Liver (tissue), 9 donors: ENCODE measurements around the gene UFD1. TPM values are rescaled to one million over a fixed set of nuclear protein-coding genes. Genes with fewer than 3 reads are reported as not detected.

Experiments used
- DNase-seq: peaks from one replicate; pipeline ENCODE4 v3.0.0-alpha.2; 2017; ENCODE audit warnings: low spot score
- H3K27ac ChIP-seq, 2 donors: one replicate each; pipeline ENCODE4 v1.7.0; 2013; ENCODE audit warnings: inconsistent platforms in 2 of 2, low read length in 2 of 2, control low read depth in 1 of 2, low read depth in 1 of 2, mild to moderate bottlenecking in 1 of 2
- H3K27me3 ChIP-seq, 4 donors: one replicate each; pipeline versions ENCODE4 v1.6.1 to v1.7.0; 2013; ENCODE audit warnings: low read length in 3 of 4, inconsistent platforms in 1 of 4, mild to moderate bottlenecking in 1 of 4, moderate library complexity in 1 of 4; ENCODE audit not compliant: control insufficient read depth in 4 of 4, insufficient read depth in 4 of 4
- H3K36me3 ChIP-seq, 4 donors: one replicate each; pipeline versions ENCODE4 v1.6.1 to v1.7.0; 2013; ENCODE audit warnings: low read length in 3 of 4, mild to moderate bottlenecking in 3 of 4, low read depth in 1 of 4, moderate library complexity in 1 of 4; ENCODE audit not compliant: control insufficient read depth in 4 of 4, insufficient read depth in 3 of 4
- H3K4me1 ChIP-seq, 4 donors: one replicate each; pipeline versions ENCODE4 v1.6.1 to v1.7.0; 2013; ENCODE audit warnings: low read length in 3 of 4, mild to moderate bottlenecking in 3 of 4, moderate library complexity in 1 of 4; ENCODE audit not compliant: control insufficient read depth in 4 of 4, insufficient read depth in 4 of 4
- H3K4me3 ChIP-seq, 3 donors: one replicate each; pipeline versions ENCODE4 v1.6.1 to v1.7.0; 2013; ENCODE audit warnings: low read length in 3 of 3, control low read depth in 1 of 3, low read depth in 1 of 3, mild to moderate bottlenecking in 1 of 3
- H3K9ac ChIP-seq, 2 donors: one replicate each; pipeline ENCODE4 v1.7.0; 2013; ENCODE audit warnings: low read length in 2 of 2, mild to moderate bottlenecking in 2 of 2, moderate library complexity in 2 of 2, control low read depth in 1 of 2, low read depth in 1 of 2
- H3K9me3 ChIP-seq, 4 donors: one replicate each; pipeline versions ENCODE4 v1.6.1 to v1.7.0; 2013; ENCODE audit warnings: low read length in 3 of 4; ENCODE audit not compliant: control insufficient read depth in 4 of 4
- EGR1 ChIP-seq, 2 donors: IDR thresholded peaks; 2 replicates each; pipeline ENCODE4 v1.6.1; 2016 to 2018; ENCODE audit warnings: antibody characterized with exemption in 2 of 2, low read depth in 2 of 2
- FOXA1 ChIP-seq: IDR thresholded peaks from 2 replicates; pipeline ENCODE4 v1.6.1; 2016; ENCODE audit warnings: antibody characterized with exemption
- FOXA2 ChIP-seq: IDR thresholded peaks from 2 replicates; pipeline ENCODE4 v1.6.1; 2016; ENCODE audit warnings: antibody characterized with exemption
- GABPA ChIP-seq, 2 donors: IDR thresholded peaks in 1 of 2; conservative IDR thresholded peaks in 1 of 2; 2 replicates each; pipeline ENCODE4 v1.6.1; 2016; ENCODE audit warnings: antibody characterized with exemption in 2 of 2, mild to moderate bottlenecking in 1 of 2, moderate library complexity in 1 of 2
- HNF4A ChIP-seq, 2 donors: conservative IDR thresholded peaks; 2 replicates each; pipeline ENCODE4 v1.6.1; 2016; ENCODE audit warnings: antibody characterized with exemption in 2 of 2, mild to moderate bottlenecking in 2 of 2
- HNF4G ChIP-seq: IDR thresholded peaks from 2 replicates; pipeline ENCODE4 v1.6.1; 2016; ENCODE audit warnings: antibody characterized with exemption
- JUND ChIP-seq, 2 donors: IDR thresholded peaks; 2 replicates each; pipeline ENCODE4 v1.6.1; 2016; ENCODE audit warnings: antibody characterized with exemption in 2 of 2
- NR2F2 ChIP-seq: IDR thresholded peaks from 2 replicates; pipeline ENCODE4 v1.6.1; 2016; ENCODE audit warnings: antibody characterized with exemption
- RAD21 ChIP-seq, 2 donors: IDR thresholded peaks; 2 replicates each; pipeline ENCODE4 v1.6.1; 2016; ENCODE audit warnings: antibody characterized with exemption in 2 of 2, mild to moderate bottlenecking in 2 of 2
- RXRA ChIP-seq, 2 donors: IDR thresholded peaks; 2 replicates each; pipeline ENCODE4 v1.6.1; 2017 to 2018; ENCODE audit warnings: antibody characterized with exemption in 2 of 2, mild to moderate bottlenecking in 1 of 2
- SP1 ChIP-seq: IDR thresholded peaks from 2 replicates; pipeline ENCODE4 v1.6.1; 2018; ENCODE audit warnings: antibody characterized with exemption, mild to moderate bottlenecking
- TAF1 ChIP-seq: conservative IDR thresholded peaks from 2 replicates; pipeline ENCODE4 v1.6.1; 2016; ENCODE audit warnings: antibody characterized with exemption, mild to moderate bottlenecking
- YY1 ChIP-seq: IDR thresholded peaks from 2 replicates; pipeline ENCODE4 v1.6.1; 2016; ENCODE audit warnings: antibody characterized with exemption, mild to moderate bottlenecking
- WGBS: extraction: QIAGEN DNeasy Blood & Tissue Kit; methylation state at CpG from one replicate; pipeline ENCODE4 v1.1.7; 2013; 5-methylcytosine and 5-hydroxymethylcytosine counted together
- polyA plus RNA-seq, 2 donors: library from polyadenylated mRNA; stranded (reverse) in 1 of 2; unstranded in 1 of 2; fragments of 200-250 nt in 1 of 2; fragments of >200 nt in 1 of 2; fragmentation: Nextera tagmentation in 1 of 2; extraction: Ambion mirVana in 1 of 2; gene quantifications; one replicate each; pipeline versions ENCODE4 v1.2.1 to v1.2.3, GENCODE V29; 2013 to 2015
- total RNA-seq, 2 donors: library from RNA; depleted of rRNA; stranded (reverse); fragments of >200 nt; gene quantifications; one replicate each; pipeline ENCODE4 v1.2.3, GENCODE V29; 2014
- TF ChIP-seq, protein P1 (sequence below): fragments of 150-350 bp; IDR thresholded peaks from 2 replicates; pipeline ENCODE4 v1.5.1; 2017; ENCODE audit warnings: improper control_type of control experiment, low read depth, low read length; ENCODE audit not compliant: missing input control
- TF ChIP-seq, protein P2 (sequence below): IDR thresholded peaks from 2 replicates; pipeline ENCODE4 v1.6.1; 2016; ENCODE audit warnings: antibody characterized with exemption
- TF ChIP-seq, protein P3 (sequence below): IDR thresholded peaks from 2 replicates; pipeline ENCODE4 v1.6.1; 2016; ENCODE audit warnings: antibody characterized with exemption
- TF ChIP-seq, protein P4 (sequence below): IDR thresholded peaks from 2 replicates; pipeline ENCODE4 v1.6.1; 2016; ENCODE audit warnings: antibody characterized with exemption, mild to moderate bottlenecking
- donor health status: healthy.
- donor health status: healthy.
- donor health status: healthy.
- donor health status: healthy.
- donor health status: healthy.

Gene UFD1
- total and polyA plus RNA-seq, 4 donors = 28.2 to 64.2 (median 54.6) TPM

DNA sequence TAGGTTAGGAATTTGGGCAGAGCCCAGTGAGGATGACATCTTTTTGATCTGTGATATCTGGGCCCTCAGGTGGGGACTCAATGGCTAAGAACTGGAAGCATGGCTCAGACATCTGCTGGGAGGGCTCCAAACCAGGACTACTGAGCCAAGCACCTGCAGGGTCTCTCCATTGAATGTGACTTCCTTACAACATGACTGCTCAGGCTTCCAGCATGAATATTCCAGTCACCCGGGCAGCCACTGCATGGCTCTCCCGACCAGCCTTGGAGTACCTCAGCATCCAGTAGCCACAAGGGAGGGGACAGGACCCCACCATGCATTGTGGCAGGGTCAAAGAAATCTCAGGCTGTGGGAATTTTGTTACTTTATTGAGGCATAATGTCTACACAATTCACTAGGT is 9.3 kb upstream of the UFD1 start:
- DNase-seq = no peak
- no peak overlapping the region for H3K9ac ChIP-seq
- H3K4me1 ChIP-seq = no peaks in the 10 kb centered on the region
- no peaks in the 10 kb centered on the region for H3K36me3 ChIP-seq
- H3K27ac ChIP-seq = no peak overlapping the region
- no peaks in the 10 kb centered on the region for H3K27me3 ChIP-seq
- no peak overlapping the region for H3K4me3 ChIP-seq
- WGBS = 96% methylated on average over 2 of the region's 2 CpGs
- TF ChIP-seq RXRA (IDR thresholded peaks at IDR 0.05) (no peak), SP1 (no peak), GABPA (IDR thresholded peaks at IDR 0.05 in 1 of 2, conservative IDR thresholded peaks at IDR 0.05 in 1 of 2) (no peak), JUND (IDR thresholded peaks at IDR 0.05) (no peak), RAD21 (IDR thresholded peaks at IDR 0.05) (no peak), YY1 (no peak)
- TF ChIP-seq, protein P1, sequence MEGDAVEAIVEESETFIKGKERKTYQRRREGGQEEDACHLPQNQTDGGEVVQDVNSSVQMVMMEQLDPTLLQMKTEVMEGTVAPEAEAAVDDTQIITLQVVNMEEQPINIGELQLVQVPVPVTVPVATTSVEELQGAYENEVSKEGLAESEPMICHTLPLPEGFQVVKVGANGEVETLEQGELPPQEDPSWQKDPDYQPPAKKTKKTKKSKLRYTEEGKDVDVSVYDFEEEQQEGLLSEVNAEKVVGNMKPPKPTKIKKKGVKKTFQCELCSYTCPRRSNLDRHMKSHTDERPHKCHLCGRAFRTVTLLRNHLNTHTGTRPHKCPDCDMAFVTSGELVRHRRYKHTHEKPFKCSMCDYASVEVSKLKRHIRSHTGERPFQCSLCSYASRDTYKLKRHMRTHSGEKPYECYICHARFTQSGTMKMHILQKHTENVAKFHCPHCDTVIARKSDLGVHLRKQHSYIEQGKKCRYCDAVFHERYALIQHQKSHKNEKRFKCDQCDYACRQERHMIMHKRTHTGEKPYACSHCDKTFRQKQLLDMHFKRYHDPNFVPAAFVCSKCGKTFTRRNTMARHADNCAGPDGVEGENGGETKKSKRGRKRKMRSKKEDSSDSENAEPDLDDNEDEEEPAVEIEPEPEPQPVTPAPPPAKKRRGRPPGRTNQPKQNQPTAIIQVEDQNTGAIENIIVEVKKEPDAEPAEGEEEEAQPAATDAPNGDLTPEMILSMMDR = no peak
- TF ChIP-seq, protein P2, sequence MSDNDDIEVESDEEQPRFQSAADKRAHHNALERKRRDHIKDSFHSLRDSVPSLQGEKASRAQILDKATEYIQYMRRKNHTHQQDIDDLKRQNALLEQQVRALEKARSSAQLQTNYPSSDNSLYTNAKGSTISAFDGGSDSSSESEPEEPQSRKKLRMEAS = no peak
- H3K9me3 ChIP-seq = no peaks in the 10 kb centered on the region

DNA sequence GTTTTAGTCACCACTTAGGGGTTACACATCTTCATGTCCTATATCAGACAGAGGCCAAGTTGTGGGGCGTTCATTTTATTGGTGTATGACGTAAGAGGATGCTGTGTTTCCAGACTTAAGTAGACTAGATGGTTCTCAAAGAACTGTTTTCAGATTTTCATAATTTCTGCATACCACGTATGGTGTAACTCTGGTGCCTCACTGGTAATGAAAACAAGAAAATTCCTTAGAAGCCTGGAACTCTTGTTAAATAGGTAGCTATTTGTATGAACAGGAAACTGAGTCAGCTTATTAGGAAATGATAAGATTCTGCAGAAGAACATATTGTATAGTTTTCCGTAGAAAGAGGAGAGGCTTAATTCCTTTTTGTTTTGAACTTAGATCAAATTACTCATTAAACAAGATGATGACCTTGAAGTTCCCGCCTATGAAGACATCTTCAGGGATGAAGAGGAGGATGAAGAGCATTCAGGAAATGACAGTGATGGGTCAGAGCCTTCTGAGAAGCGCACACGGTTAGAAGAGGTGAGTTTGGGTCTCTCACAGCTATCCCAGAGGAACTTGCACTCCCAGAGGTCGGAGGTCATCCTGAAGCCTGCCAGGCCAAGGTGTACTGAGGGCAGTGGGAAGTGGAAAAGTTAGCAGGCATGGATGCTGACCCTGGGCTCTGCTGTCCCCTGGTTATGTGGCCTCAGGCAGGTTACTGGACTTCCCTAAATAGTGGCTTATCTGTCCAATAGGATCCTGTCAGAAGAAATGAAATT is 4.7 kb upstream of the UFD1 start:
- DNase-seq = no peak
- no peak overlapping the region for H3K9ac ChIP-seq
- H3K27me3 ChIP-seq = no peaks in the 10 kb centered on the region
- TF ChIP-seq RXRA (IDR thresholded peaks at IDR 0.05) = no peak
- TF ChIP-seq, protein P3, sequence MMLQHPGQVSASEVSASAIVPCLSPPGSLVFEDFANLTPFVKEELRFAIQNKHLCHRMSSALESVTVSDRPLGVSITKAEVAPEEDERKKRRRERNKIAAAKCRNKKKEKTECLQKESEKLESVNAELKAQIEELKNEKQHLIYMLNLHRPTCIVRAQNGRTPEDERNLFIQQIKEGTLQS = no peak
- 86% methylated on average over 8 of the region's 8 CpGs for WGBS
- peaks cover 3 to 7% (median 4%) of the 10 kb centered on the region in 4 donors for H3K4me1 ChIP-seq
- no peaks in the 10 kb centered on the region for H3K36me3 ChIP-seq
- no peak overlapping the region for H3K27ac ChIP-seq
- no peaks in the 10 kb centered on the region for H3K9me3 ChIP-seq
- H3K4me3 ChIP-seq = no peak overlapping the region

DNA sequence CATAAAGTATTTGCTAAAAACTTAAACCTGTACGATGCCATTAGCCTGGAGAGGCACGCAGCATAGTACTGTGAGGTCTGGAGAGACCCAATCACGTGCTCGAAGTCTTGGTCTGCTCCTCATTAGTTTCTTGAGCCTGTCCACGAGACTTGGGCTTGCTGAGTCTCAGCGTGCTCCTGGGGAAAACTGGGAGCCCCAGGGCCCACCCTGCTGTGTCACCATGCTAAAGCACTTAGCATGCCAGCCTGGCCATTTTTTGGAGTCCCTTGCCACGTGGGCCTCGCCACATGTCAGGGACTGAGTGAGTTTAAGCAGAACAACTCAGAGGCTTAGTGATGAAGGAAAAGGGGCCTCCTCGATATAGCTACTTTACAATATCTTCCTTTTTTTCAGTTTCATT is 3.3 kb upstream of the UFD1 start:
- no peak overlapping the region for H3K4me3 ChIP-seq
- no peak overlapping the region for H3K27ac ChIP-seq
- no peaks in the 10 kb centered on the region for H3K36me3 ChIP-seq
- no peaks in the 10 kb centered on the region for H3K27me3 ChIP-seq
- H3K9ac ChIP-seq = no peak overlapping the region
- H3K4me1 ChIP-seq = peaks cover 3 to 16% (median 15%) of the 10 kb centered on the region in 4 donors
- 96% methylated on average over 9 of the region's 9 CpGs for WGBS
- H3K9me3 ChIP-seq = no peaks in the 10 kb centered on the region
- DNase-seq = no peak
- TF ChIP-seq, protein P1 = no peak
- TF ChIP-seq FOXA1 = no peak
- no peak for TF ChIP-seq JUND (IDR thresholded peaks at IDR 0.05)
- TF ChIP-seq YY1 = no peak
- TF ChIP-seq, protein P4, sequence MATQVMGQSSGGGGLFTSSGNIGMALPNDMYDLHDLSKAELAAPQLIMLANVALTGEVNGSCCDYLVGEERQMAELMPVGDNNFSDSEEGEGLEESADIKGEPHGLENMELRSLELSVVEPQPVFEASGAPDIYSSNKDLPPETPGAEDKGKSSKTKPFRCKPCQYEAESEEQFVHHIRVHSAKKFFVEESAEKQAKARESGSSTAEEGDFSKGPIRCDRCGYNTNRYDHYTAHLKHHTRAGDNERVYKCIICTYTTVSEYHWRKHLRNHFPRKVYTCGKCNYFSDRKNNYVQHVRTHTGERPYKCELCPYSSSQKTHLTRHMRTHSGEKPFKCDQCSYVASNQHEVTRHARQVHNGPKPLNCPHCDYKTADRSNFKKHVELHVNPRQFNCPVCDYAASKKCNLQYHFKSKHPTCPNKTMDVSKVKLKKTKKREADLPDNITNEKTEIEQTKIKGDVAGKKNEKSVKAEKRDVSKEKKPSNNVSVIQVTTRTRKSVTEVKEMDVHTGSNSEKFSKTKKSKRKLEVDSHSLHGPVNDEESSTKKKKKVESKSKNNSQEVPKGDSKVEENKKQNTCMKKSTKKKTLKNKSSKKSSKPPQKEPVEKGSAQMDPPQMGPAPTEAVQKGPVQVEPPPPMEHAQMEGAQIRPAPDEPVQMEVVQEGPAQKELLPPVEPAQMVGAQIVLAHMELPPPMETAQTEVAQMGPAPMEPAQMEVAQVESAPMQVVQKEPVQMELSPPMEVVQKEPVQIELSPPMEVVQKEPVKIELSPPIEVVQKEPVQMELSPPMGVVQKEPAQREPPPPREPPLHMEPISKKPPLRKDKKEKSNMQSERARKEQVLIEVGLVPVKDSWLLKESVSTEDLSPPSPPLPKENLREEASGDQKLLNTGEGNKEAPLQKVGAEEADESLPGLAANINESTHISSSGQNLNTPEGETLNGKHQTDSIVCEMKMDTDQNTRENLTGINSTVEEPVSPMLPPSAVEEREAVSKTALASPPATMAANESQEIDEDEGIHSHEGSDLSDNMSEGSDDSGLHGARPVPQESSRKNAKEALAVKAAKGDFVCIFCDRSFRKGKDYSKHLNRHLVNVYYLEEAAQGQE = no peak
- no peak for TF ChIP-seq EGR1 (IDR thresholded peaks at IDR 0.05; ENCODE audit: low read depth in 2 of 2)
- TF ChIP-seq SP1 = no peak
- no peak for TF ChIP-seq NR2F2
- TF ChIP-seq FOXA2 = no peak
- TF ChIP-seq, protein P2 = no peak
- no peak for TF ChIP-seq GABPA (IDR thresholded peaks at IDR 0.05 in 1 of 2, conservative IDR thresholded peaks at IDR 0.05 in 1 of 2)
- TF ChIP-seq RAD21 (IDR thresholded peaks at IDR 0.05) = no peak
- TF ChIP-seq HNF4A (conservative IDR thresholded peaks at IDR 0.05) = no peak
- TF ChIP-seq, protein P3 = no peak
- no peak for TF ChIP-seq HNF4G
- TF ChIP-seq TAF1 = no peak
